Left cardiac atrium (tissue), 2 donors: Measurements from ENCODE around the gene SLC25A31. TPM values are rescaled to one million over a fixed set of nuclear protein-coding genes. Genes with fewer than 3 reads are reported as not detected.

Experiments
- total RNA-seq, 2 donors: library from RNA; stranded (reverse); fragmentation: NEBNext Ultra II Directional; extraction: Animal tissue kit (Norgen Biotek cat#: 25700); gene quantifications; one replicate each; pipeline ENCODE4 v1.2.1, GENCODE V29; 2021
- donor health status: DM: no; HTN: yes; CAD: no; lungs with severe emphysema.
- donor health status: DM: yes; HTN: yes; CAD: no.

The SLC25A31 gene
- total RNA-seq, 2 donors from 2014 or later, result not detected

Other genes with a start within 250 kb of the SLC25A31 start
- gene INTU, start 97.4 kb upstream of the SLC25A31 start, total RNA-seq, result 1 to 10 TPM; 5.3 to 5.6 TPM
- gene HSPA4L, start 51.9 kb downstream of the SLC25A31 start, total RNA-seq, result 1 to 10 TPM; 9.3 to 9.5 TPM
- 1 to 10 TPM in 1 of 2 donors, under 1 TPM in 1; 0.68 to 2.4 TPM for gene PLK4, start 150.5 kb downstream of the SLC25A31 start, total RNA-seq
- gene MFSD8, start 234.8 kb downstream of the SLC25A31 start, total RNA-seq, result 10 to 100 TPM in 1 of 2 donors, 1 to 10 TPM in 1; 9.8 to 10.5 TPM
- gene ABHD18, start 235.0 kb downstream of the SLC25A31 start, total RNA-seq, result 10 to 100 TPM in 1 of 2 donors, 1 to 10 TPM in 1; 8.2 to 10.5 TPM